GM12874 (cell line): ENCODE results near the gene LARP1.

ENCODE experiments used
- TF ChIP-seq, protein P1 (sequence below): IDR thresholded peaks from 2 replicates; pipeline ENCODE4 v1.5.1; 2011; ENCODE audit warnings: low read depth, mild to moderate bottlenecking, control low read depth, low read length, moderate library complexity; ENCODE audit not compliant: insufficient read depth

The LARP1 gene

DNA sequence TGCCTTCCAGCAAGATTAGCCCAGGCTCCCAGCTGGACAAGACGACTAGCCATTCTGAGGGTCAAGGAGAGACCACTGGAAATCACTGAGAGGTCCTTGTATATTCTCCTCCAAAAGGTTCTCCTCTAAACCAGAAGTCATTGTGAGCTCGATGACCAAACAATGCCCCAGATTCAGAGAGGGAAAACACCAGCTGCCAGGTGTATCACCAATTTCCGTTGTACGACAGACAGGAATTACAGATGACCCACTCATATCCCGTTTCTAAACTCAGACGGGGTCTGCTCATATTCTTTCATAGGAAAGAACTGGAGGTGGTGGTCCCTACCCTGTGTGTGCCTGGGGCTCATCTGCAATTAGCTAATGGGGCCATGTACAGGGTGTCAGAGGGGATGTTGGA lies 81.0 kb downstream of the LARP1 start:
- TF ChIP-seq, protein P1, sequence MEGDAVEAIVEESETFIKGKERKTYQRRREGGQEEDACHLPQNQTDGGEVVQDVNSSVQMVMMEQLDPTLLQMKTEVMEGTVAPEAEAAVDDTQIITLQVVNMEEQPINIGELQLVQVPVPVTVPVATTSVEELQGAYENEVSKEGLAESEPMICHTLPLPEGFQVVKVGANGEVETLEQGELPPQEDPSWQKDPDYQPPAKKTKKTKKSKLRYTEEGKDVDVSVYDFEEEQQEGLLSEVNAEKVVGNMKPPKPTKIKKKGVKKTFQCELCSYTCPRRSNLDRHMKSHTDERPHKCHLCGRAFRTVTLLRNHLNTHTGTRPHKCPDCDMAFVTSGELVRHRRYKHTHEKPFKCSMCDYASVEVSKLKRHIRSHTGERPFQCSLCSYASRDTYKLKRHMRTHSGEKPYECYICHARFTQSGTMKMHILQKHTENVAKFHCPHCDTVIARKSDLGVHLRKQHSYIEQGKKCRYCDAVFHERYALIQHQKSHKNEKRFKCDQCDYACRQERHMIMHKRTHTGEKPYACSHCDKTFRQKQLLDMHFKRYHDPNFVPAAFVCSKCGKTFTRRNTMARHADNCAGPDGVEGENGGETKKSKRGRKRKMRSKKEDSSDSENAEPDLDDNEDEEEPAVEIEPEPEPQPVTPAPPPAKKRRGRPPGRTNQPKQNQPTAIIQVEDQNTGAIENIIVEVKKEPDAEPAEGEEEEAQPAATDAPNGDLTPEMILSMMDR = no peak

DNA sequence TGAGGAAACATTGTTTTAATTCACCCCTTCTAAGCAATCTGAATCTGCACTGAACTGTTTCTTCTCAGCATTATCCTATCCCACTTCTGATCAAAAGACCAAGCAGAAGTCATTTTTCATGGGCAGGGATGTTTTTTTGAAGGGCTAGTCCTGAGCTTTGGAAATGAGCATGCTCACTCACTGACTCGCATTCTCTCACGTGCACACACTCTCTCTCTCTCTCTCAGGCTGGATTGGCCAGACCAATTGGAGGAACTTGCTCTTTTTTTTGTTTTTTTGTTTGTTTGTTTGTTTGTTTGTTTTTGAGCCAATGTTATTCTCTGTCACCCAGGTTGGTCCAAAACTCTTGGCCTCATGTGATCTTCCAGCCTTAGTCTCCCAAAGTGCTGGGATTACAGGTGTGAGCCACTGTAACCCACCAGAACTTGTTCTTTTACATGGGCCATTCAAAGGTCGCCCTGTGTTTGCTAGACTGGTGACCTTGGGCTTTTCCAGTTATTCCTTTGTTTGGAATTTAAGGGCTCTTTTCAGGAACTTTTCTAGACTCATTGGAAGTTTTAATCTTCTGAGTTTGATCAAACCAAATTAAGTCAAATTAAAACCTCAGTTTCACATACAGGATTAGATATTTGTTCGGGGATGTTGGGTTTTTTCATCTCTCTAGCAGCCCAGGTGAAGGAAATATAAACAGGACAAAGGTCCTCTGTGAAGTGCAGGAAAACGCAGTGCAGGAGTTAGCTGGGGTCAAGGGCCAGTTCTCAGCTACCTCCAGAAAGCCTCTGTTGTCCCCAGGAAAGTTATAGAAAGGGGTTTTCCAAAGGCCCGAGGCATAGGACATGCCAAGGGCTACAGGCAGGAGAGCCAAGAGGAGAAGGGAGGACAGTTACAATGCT lies 82.1 kb downstream of the LARP1 start:
- TF ChIP-seq, protein P1 = no peak

DNA sequence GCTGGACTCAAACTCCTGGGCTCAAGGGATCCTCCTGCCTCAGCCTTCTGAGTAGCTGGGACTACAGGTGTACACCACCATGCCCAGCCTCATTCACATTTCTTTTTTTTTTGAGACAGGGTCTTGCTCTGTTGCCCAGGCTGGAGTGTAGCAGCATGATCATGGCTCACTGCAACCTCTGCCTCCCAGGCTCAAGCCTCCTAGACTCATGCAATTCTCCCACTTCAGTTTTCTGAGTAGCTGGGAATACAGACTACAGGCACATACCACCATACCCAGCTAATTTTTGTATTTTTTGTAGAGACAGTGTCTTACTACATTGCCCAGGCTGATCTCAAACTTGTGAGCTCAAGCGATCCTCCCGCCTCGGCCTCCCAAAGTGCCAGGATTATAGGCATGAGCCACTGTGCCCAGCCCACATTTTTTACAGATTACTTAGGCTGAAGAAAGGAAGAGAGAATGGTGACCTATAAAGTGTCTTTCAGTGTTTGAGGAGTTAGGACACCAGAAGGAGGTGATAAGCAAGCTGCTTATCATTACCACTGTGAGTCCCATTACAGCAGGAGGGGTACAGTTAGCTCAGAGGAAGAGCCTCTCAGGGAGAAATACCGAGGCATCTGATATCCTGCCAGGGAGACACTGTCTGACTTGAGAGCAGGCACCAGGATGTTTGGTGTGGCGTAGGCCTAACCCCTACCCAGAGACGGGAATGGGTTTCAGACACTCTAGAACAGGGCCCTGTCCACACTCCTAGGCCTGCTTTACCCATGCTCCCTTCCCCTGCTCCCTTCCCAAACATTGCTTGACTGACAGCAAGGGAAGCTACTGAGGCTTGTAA lies 85.5 kb downstream of the LARP1 start:
- TF ChIP-seq, protein P1 = no peak

DNA sequence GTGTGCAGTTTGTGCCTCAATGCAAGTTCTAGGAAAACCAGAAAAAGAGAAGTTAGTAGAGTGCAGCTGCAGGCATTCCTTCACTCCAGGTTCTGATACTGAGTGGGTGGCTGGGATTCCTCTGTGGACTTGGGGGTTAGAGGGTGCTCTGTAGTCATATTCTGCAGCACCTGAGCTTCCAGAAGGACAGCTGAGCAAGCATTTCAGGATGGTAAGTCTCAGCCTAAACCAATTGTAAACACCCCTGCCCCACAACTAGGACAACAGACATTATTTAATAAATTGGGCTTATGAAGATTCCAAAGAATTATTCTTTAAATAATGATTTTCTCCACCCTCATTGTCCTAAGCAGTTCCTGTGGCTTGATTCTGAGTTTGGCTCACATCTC lies 86.1 kb downstream of the LARP1 start:
- TF ChIP-seq, protein P1 = no peak

DNA sequence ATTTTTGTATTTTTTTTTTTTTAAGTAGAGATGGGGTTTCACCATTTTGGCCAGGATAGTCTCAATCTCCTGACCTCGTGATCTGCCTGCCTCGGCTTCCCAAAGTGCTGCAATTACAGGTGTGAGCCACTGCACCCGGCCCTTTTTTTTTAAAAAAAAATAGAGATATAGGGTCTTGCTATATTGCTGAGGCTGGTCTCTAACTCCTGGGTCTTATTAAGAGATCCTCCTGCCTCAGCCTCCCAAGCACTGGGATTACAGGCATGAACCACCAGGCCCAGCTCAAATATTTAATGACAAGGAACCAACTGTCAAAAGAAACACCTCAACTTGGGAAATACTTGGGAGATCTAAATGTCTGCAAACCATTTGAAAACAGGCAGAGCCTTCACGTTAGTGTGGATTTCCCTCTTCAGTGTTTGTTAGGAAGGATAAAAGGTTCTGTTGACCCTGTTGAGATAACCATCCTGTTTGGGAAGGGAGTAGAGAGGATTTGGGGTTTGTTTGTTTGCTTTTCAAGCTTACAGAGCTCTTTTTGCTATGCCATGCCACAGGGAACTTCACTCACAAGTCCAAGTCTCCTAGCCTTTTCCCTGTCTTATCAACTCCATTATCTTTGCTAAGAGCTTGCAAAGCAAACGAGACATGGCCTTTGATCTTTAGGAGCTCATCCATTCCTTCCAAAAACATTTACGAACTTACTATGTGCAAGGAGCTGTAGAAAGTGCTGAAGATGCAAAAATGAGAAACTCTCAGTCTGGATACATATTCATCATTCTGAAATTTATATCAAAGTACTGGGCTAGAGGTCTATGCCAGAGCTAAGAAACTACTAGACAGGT lies 87.7 kb downstream of the LARP1 start:
- TF ChIP-seq, protein P1 = no peak

DNA sequence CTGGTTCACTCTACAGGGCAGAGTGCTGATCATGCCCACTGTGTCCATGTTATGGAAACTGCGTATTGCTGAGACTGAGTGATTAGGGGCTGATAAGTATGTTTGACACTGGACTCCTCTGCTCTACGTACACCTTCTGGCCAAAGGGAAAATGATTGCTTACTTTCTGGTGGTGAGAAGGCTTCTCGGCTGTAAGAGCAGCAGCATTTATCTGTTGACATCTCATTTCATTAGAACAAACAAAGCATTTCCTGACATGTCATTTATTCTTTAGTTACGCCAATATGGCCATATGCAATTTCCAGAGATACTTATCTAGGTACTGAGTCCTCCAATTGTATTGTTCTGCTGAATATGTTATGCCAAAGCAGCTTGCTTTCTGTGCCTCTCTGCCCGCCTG lies 89.6 kb downstream of the LARP1 start:
- TF ChIP-seq, protein P1 = no peak

DNA sequence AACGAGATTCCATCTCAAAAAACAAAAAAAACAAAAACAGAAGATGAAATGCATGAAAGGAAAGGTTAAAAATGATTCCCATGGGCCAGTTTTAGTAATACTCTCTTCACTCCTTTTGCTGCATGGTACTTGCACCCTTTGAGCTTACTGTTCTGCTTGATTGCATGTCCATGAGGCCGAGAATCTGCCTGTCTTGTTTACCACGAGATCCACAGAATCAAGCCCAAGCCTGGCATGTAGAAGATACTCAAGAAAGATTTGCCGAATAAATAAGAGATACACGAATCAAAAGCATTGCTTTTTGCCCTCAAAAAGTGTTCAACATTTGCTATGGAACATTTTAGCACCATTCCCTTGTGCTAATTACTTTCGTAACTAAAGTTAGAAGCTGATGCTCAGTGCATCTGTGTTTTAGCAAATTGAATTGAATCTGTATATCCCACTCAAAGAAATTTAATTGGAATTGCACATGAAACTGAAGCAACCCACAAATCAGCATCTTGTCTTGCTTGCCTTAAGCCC lies 94.1 kb downstream of the LARP1 start:
- TF ChIP-seq, protein P1 = no peak
